Right lobe of liver (tissue), 6 donors: ENCODE measurements around the gene TNIP1. TPM values are rescaled to one million over a fixed set of nuclear protein-coding genes. Genes with fewer than 3 reads are reported as not detected.

Experiments used
- ATAC-seq, 4 donors: fragments of 200-7000 bp; cut with Tn5 transposase; one replicate each; pipeline ENCODE4 v1.9.1; 2020; ENCODE audit warnings: mild to moderate bottlenecking in 4 of 4, moderate library complexity in 4 of 4
- DNase-seq, 3 donors: peaks; one replicate each; pipeline ENCODE4 v3.0.0-alpha.2; 2020
- H3K27ac ChIP-seq, 3 donors: fragments of 200-600 bp; one replicate each; pipeline ENCODE4 v1.8.0; 2022
- H3K27me3 ChIP-seq, 2 donors: fragments of 200-600 bp; one replicate each; pipeline ENCODE4 v1.8.0; 2022
- H3K36me3 ChIP-seq, 4 donors: fragments of 200-600 bp; sonication (generic) in 1 of 4; one replicate each; pipeline versions ENCODE4 v1.5.1 to v1.8.0; 2017 to 2022; ENCODE audit warnings: control low read depth in 1 of 4
- H3K4me1 ChIP-seq, 4 donors: fragments of 200-600 bp; sonication (generic) in 1 of 4; one replicate each; pipeline versions ENCODE4 v1.5.1 to v1.8.0; 2017 to 2022; ENCODE audit warnings: control low read depth in 1 of 4
- H3K4me3 ChIP-seq, 3 donors: fragments of 200-600 bp; one replicate each; pipeline ENCODE4 v1.8.0; 2022
- H3K9me3 ChIP-seq, 4 donors: fragments of 200-600 bp; sonication (generic) in 1 of 4; one replicate each; pipeline versions ENCODE4 v1.5.1 to v1.8.0; 2017 to 2022; ENCODE audit warnings: control low read depth in 1 of 4
- POLR2A ChIP-seq: fragments of 450-650 bp; IDR thresholded peaks from one replicate; pipeline ENCODE4 v1.6.1; 2017; ENCODE audit warnings: antibody characterized with exemption, mild to moderate bottlenecking
- WGBS: methylation state at CpG from one replicate; pipeline ENCODE4 v1.1.6; 2018; ENCODE audit warnings: low coverage, low lambda C conversion rate; ENCODE audit not compliant: insufficient coverage; ENCODE audit errors: missing lambda C conversion rate; 5-methylcytosine and 5-hydroxymethylcytosine counted together
- intact Hi-C, 2 donors: fragments of 100-400 bp; cut with DNase I; formaldehyde crosslinking; loops; one replicate each; pipeline versions ENCODE4 v1.11.2 to v1.14.1; 2022
- total RNA-seq, 6 experiments: library from RNA; depleted of rRNA in 2 of 6; stranded (reverse); fragments of >200 nt in 2 of 6; fragmentation: NEBNext Ultra II Directional in 3 of 6; extraction: Animal tissue kit (Norgen Biotek cat#: 25700) in 3 of 6; gene quantifications; one replicate each; pipeline versions ENCODE4 v1.1.0 to v1.2.4, GENCODE V29; 2016 to 2023
- TF ChIP-seq, protein P1 (sequence below), 4 donors: fragments of 200-600 bp in 3 of 4; fragments of 450-650 bp in 1 of 4; IDR thresholded peaks; one replicate each; pipeline versions ENCODE4 v1.5.1 to v1.8.0; 2016 to 2022; ENCODE audit warnings: antibody characterized with exemption in 4 of 4, mild to moderate bottlenecking in 2 of 4
- donor health status: DM: no; HTN: yes; CAD: no.
- donor health status: DM: no; HTN: no; CAD: no.
- donor health status: DM: no; HTN: no; CAD: no.
- donor health status: DM: no; HTN: yes; CAD: no.
- donor health status: DM: no; HTN: yes; CAD: no.

The TNIP1 gene
- total RNA-seq, 6 experiments from 2014 or later, result 70.1 to 155 (median 79.1) TPM

- Histone ChIP-seq H3K4me1 (peaks cover 0 to 77% (median 31%) of the 10 kb centered on the region in 4 donors), H3K4me3 (peak within 1 kb of the TSS; percentile 81 to 96 (median 82)), H3K9me3 (no peaks in the 10 kb centered on the region), H3K27ac (peak within 1 kb of the TSS; percentile 96 to 98 (median 97)), H3K27me3 (no peaks in the 10 kb centered on the region), H3K36me3 (peaks cover 0 to 7% (median 5%) of the 10 kb centered on the region in 4 donors)
- 1% methylated on average over 11 of the region's 54 CpGs for WGBS
- TF ChIP-seq POLR2A, result peak; percentile 99
- TF ChIP-seq, protein P1, sequence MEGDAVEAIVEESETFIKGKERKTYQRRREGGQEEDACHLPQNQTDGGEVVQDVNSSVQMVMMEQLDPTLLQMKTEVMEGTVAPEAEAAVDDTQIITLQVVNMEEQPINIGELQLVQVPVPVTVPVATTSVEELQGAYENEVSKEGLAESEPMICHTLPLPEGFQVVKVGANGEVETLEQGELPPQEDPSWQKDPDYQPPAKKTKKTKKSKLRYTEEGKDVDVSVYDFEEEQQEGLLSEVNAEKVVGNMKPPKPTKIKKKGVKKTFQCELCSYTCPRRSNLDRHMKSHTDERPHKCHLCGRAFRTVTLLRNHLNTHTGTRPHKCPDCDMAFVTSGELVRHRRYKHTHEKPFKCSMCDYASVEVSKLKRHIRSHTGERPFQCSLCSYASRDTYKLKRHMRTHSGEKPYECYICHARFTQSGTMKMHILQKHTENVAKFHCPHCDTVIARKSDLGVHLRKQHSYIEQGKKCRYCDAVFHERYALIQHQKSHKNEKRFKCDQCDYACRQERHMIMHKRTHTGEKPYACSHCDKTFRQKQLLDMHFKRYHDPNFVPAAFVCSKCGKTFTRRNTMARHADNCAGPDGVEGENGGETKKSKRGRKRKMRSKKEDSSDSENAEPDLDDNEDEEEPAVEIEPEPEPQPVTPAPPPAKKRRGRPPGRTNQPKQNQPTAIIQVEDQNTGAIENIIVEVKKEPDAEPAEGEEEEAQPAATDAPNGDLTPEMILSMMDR (IDR thresholded peaks at IDR 0.05), result no peak
- peak; percentile 77 to 91 (median 82) for ATAC-seq
- peak; percentile 98 to 99 (median 99) for DNase-seq
- intact Hi-C loops, result no loop called here
Measured at GRCh38 chr5:151020304-151021110, 60.3 kb downstream of the TNIP1 start, which contains the start of gene GPX3. TSS of gene GPX3 (plus strand) at chr5:151020591. CDS start at chr5:151020655, 64 bp downstream.

DNA sequence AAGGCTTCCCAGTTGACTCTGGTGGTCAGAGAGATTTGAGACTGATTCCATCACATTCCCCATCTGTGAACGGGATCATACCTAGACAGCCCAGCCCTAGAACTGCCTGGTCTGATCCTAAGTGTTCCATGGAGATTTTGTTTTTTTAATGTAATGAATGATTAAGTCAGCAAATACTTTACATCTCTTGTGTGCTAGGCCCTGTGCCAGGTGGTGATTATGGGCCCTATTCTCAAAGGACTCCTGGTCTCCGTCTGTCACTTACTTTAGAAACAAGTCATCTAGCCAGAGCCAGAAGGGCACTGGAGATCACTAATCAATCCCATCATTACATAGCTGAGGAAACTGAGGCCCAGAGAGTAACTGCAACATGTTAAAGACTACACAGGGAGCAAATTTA lies 61.5 kb downstream of the TNIP1 start:
- Histone ChIP-seq H3K27me3 (no peaks in the 10 kb centered on the region), H3K4me3 (no peak overlapping the region), H3K36me3 (no peaks in the 10 kb centered on the region), H3K9me3 (no peaks in the 10 kb centered on the region), H3K4me1 (peaks cover 0 to 78% (median 33%) of the 10 kb centered on the region in 4 donors), H3K27ac (peak overlapping the region in 1 of 3 donors; percentile 97)
- no peak for TF ChIP-seq POLR2A
- TF ChIP-seq, protein P1 (IDR thresholded peaks at IDR 0.05), result no peak
- no CpG with 5 or more reads among the region's 2 CpGs for WGBS
- intact Hi-C loops, result no loop called here
- no peak for ATAC-seq
- no peak for DNase-seq

DNA sequence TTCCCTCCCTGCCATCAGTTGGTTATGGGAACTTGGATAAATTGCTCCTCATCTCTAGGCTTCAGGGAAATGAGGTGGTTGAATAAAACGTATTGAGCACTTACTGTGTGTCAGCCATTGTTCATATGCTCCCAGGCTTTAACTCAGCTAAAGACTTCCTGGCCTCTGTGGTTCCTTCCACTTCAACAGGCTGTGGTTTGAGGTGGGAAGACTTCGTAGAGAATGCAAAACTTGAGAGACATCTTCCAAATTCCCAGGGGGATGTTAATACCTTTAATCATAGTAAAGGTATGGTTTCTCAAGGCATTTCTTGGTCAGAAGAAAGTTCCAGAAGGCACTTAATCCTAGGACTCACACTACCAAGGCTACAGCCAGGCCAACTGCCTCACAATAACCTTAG lies 62.0 kb downstream of the TNIP1 start:
- no peaks in the 10 kb centered on the region for H3K27me3 ChIP-seq
- H3K36me3 ChIP-seq, result no peaks in the 10 kb centered on the region
- ATAC-seq (no peak), DNase-seq (no peak)
- intact Hi-C loops, result no loop called here
- H3K4me3 ChIP-seq, result no peak overlapping the region
- H3K9me3 ChIP-seq, result no peaks in the 10 kb centered on the region
- H3K27ac ChIP-seq, result peak overlapping the region in 1 of 3 donors; percentile 97
- TF ChIP-seq, protein P1 (IDR thresholded peaks at IDR 0.05), result no peak
- TF ChIP-seq POLR2A, result no peak
- H3K4me1 ChIP-seq, result peaks cover 0 to 76% (median 33%) of the 10 kb centered on the region in 4 donors
- WGBS, result 80% methylated on average over 2 of the region's 2 CpGs

DNA sequence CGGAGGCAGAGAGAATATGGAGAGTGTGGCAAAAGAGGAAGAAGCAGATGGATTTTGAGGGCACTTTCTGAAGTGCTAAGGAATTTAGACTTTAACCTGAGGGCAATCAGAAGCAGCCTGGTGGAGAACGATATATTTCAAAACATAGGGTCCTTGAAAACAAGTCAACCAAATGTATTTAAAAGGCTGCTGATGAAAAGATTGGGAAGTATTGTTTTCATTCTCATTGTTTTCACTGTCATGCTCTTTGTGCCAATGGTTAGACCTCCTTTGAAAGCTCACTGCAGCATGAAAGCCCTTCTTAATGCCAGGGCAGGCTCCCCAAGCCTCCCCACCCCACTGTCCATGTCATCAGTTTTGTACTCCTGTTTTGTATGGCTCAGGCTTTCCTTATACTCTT lies 62.9 kb downstream of the TNIP1 start:
- DNase-seq (no peak), ATAC-seq (no peak)
- TF ChIP-seq, protein P1 (IDR thresholded peaks at IDR 0.05), result no peak
- Histone ChIP-seq H3K27ac (peak overlapping the region in 1 of 3 donors; percentile 97), H3K36me3 (no peaks in the 10 kb centered on the region), H3K9me3 (no peaks in the 10 kb centered on the region), H3K4me1 (peaks cover 0 to 69% (median 29%) of the 10 kb centered on the region in 4 donors), H3K4me3 (no peak overlapping the region), H3K27me3 (no peaks in the 10 kb centered on the region)
- intact Hi-C loops, result no loop called here
- WGBS, result 54% methylated on average over 2 of the region's 2 CpGs
